SH-SY5Y (cell line): ENCODE results near the gene XRCC6.

Experiments used
- GATA2 ChIP-seq: IDR thresholded peaks from 2 replicates; pipeline ENCODE4 v1.6.1; 2011; ENCODE audit warnings: mild to moderate bottlenecking, low read depth, low read length
- GATA3 ChIP-seq: IDR thresholded peaks from 2 replicates; pipeline ENCODE4 v1.6.1; 2011; ENCODE audit warnings: low read depth, mild to moderate bottlenecking, low read length, moderate library complexity

DNA sequence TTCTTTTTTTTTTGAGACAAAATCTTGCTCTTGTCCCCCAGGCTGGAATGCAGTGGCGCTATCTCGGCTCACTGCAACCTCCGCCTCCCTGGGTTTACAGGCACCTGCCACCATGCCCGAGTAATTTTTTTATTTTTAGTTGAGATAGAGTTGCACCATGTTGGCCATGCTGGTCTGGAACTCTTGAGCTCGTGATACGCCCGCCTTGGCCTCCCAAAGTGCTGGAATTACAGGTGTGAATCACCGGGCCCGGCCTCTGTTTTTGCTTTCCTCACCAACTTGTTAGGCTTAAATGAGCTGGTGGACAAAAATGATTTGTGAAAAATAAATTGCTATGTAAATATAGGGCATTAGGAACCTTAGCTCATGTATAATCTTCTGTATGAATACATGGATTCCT, 81.7 kb downstream of the XRCC6 start:
- TF ChIP-seq GATA3 (no peak), GATA2 (no peak)
